Coronary artery (tissue), 2 donors: ENCODE results near the gene NPL.
A peak's percentile ranks its signal among the peaks of the same experiment; 100 is the strongest.

Source experiments
- DNase-seq: peaks from one replicate; pipeline ENCODE4 v3.0.0-alpha.2; 2017; ENCODE audit warnings: low spot score
- H3K27ac ChIP-seq, 2 donors: fragments of 200-600 bp; sonication (generic); one replicate each; pipeline ENCODE4 v1.5.1; 2016 to 2019
- H3K4me3 ChIP-seq: fragments of 200-600 bp; sonication (generic); 2 replicates; pipeline ENCODE4 v1.5.1; 2016; ENCODE audit warnings: mild to moderate bottlenecking, moderate library complexity
- CTCF ChIP-seq: fragments of 200-600 bp; sonication (generic); IDR thresholded peaks from one replicate; pipeline ENCODE4 v1.5.1; 2019; ENCODE audit warnings: antibody characterized with exemption

NPL gene

DNA sequence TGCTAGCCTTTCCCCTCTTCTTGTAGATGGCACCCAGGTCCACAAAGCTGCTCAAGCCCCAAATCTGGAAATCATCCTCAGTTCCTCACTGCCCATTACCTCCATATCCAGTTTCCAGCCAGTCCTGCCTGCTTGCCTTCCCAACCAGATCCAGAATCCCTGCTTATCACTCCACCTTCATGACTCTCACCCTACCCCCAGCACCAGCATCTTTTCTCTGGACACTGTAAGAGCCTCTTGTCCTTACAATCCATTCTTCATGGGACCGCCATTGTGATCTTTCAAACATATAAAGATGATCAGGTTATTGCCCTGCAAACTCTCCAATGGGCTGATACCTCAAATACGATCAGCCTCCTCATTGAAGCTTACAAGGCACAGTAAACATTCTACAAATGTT, 23.5 kb upstream of the NPL start:
- no peak for DNase-seq
- Histone ChIP-seq H3K27ac (no peak overlapping the region), H3K4me3 (no peak overlapping the region)
- no peak for TF ChIP-seq CTCF

DNA sequence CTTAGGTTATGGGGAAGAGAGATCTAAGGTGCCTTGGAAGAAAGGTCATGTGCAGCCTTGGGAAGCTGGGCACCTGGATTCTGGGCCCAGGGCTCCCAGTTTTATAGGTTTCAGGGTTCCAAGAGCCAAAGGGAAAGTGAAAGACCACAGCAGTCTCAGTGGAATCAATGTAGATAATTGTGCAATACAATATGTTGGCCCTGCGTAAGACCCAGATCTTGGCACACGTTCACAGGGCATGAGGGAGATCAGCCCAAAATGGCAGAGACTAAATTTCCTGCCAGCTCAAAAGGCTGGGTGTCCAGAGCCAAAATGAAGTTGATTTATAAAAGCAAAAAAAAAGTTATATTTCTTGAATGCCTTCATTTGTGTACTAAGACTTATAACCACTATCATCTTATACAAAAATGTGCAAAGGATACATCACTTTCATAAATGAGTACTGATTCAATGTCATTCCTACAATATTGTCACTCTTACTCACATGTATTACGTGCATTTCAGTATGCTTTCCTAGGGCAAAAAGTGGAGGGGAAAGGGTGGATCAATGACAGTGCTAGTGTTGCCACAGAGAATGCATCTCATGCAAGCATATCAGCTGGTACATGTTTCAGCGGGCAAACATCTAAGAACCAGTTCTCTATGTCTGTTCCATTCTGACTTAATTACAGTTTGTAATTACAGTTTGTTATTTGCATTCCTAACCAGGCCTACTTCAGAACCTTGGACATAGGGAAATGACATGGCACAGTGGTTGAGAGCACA, 22.5 kb upstream of the NPL start:
- no peak for DNase-seq
- H3K4me3 ChIP-seq = no peak overlapping the region
- H3K27ac ChIP-seq = no peak overlapping the region
- no peak for TF ChIP-seq CTCF

- Histone ChIP-seq H3K27ac (no peak overlapping the region), H3K4me3 (no peak overlapping the region)
- no peak for TF ChIP-seq CTCF
- DNase-seq = no peak
These were observed 20.6 kb upstream of the NPL start for GRCh38 chr1:182768963-182769362.

GRCh38 chr1:182770232-182770631, 19.3 kb upstream of the NPL start:
- TF ChIP-seq CTCF = no peak
- Histone ChIP-seq H3K27ac (no peak overlapping the region), H3K4me3 (no peak overlapping the region)
- DNase-seq = no peak

DNA sequence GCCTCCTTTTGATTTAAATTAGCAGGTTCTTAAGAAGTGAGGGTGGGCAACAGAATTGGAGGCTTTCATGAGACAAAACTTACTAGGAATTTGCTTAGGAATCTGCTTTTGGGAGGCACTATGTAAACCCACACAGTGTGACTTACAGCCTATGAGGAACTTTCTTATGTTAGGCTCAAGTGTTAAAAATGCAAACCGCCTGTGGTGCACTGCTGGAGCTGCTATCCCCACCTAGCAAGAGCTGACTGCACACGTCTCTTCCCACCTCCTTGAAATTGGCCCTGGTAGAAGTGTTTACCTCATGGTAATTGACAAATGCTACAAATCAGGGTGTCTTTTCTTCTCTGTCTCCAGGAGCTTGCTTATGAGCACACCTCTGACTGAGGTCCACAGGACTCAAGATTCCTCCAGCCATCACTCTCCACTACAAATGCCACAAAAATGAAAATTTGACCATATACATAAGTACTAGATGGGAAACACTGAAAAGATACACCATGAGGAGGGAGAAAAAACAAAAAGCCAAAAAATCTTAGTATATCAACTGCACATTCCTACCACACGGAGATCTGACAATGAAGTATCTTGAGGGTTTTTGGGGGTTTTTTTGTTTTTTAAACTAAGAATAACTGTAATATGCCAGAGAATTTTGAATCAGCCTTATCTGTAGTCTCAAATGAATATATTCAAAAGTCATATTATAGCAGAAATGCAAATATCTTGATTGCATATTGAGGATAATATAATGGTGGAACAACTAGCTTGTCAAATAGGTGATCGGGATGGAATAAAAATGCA, 18.2 kb upstream of the NPL start:
- no peak for TF ChIP-seq CTCF
- no peak overlapping the region for H3K4me3 ChIP-seq
- DNase-seq = no peak

DNA sequence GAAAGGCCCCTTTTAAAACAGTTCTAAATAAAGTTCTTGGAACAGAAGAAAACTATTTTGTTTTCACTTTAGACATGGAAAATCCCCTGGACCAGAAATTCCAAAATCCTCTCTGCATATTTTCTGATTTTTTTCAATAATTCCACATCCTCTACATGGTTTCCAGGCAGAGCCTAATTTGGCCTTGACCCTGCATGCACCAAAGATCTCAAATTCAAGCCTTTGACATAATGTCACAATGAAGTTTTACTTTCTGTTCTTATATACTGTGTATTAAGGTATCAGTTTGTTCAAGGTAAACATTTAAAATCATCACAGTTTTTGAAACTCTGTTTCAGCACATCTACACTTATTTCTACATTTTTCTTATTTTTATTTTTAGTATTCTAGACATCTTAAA, 12.2 kb upstream of the NPL start:
- DNase-seq = no peak

More for the DNA sequence above, 18.2 kb upstream of the NPL start:
- H3K27ac ChIP-seq = no peak overlapping the region

More for the DNA sequence above, 12.2 kb upstream of the NPL start:
- peak overlapping the region; percentile 41 to 46 for H3K27ac ChIP-seq
- TF ChIP-seq CTCF = no peak
- H3K4me3 ChIP-seq = peak overlapping the region; percentile 6
